ENCODE measurements around the gene PPFIA1. TPM values are rescaled to one million over a fixed set of nuclear protein-coding genes. Genes with fewer than 3 reads are reported as not detected.
A peak's percentile ranks its signal among the peaks of the same experiment; 100 is the strongest.

The PPFIA1 gene
- total RNA-seq, 1 donor from 2014 or later = 52.3 TPM

DNA sequence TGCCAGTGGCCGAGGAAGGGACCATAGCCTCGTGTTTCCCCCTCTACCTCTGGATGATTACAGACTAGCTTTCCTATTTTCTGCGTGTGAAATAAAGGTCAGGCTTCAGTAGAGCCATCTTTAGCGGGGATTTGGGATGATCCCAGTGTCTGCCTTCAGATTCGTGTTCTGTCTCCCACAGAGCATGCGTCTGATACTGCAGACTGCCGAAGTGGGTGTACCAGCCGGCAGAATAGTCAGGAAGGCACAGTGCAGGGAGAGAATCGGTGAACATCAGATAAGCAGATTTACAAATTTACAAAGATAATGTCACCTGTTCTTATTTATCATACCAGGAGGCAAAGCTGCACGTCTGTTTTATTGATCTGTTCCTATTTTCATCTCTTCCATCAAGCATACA is 138.9 kb downstream of the PPFIA1 start:
- no peak overlapping the region for H3K27ac Mint-ChIP-seq (ENCODE audit: unreplicated experiment)
- H3K4me3 Mint-ChIP-seq (ENCODE audit: unreplicated experiment) = peak overlapping the region; percentile 80
- TF ChIP-seq, protein P1, sequence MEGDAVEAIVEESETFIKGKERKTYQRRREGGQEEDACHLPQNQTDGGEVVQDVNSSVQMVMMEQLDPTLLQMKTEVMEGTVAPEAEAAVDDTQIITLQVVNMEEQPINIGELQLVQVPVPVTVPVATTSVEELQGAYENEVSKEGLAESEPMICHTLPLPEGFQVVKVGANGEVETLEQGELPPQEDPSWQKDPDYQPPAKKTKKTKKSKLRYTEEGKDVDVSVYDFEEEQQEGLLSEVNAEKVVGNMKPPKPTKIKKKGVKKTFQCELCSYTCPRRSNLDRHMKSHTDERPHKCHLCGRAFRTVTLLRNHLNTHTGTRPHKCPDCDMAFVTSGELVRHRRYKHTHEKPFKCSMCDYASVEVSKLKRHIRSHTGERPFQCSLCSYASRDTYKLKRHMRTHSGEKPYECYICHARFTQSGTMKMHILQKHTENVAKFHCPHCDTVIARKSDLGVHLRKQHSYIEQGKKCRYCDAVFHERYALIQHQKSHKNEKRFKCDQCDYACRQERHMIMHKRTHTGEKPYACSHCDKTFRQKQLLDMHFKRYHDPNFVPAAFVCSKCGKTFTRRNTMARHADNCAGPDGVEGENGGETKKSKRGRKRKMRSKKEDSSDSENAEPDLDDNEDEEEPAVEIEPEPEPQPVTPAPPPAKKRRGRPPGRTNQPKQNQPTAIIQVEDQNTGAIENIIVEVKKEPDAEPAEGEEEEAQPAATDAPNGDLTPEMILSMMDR (IDR thresholded peaks at IDR 0.05; ENCODE audit: unreplicated experiment) = no peak
- H3K9me3 Mint-ChIP-seq (ENCODE audit: unreplicated experiment) = no peaks in the 10 kb centered on the region
- peaks cover 21% of the 10 kb centered on the region for H3K4me1 Mint-ChIP-seq (ENCODE audit: unreplicated experiment)
- no peak for DNase-seq (ENCODE audit: low spot score)
- no peaks in the 10 kb centered on the region for H3K27me3 Mint-ChIP-seq (ENCODE audit: unreplicated experiment)
- peaks cover 54% of the 10 kb centered on the region for H3K36me3 Mint-ChIP-seq (ENCODE audit: low read depth, unreplicated experiment)

DNA sequence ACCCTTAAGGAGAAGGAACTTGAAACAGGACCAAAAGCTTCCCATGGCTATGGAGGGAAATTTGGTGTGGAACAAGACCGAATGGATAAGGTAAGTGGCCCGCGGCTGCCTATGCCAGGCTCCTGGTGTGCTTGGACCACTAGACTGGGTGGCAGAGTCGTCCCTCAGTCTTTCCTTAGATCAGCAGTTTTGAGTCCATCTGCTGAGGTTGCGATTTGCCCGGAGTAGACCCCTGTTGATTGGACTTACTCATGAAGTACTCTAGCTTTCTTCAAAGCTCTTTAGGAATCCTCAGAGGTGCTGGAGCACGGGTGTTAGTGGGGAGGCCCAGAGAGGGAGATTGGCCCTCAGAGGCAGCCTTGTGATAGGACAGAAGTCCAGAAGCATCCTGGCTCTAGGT is 139.4 kb downstream of the PPFIA1 start:
- H3K27ac Mint-ChIP-seq (ENCODE audit: unreplicated experiment) = no peak overlapping the region
- TF ChIP-seq, protein P1 (IDR thresholded peaks at IDR 0.05; ENCODE audit: unreplicated experiment) = no peak
- peaks cover 21% of the 10 kb centered on the region for H3K4me1 Mint-ChIP-seq (ENCODE audit: unreplicated experiment)
- peaks cover 59% of the 10 kb centered on the region for H3K36me3 Mint-ChIP-seq (ENCODE audit: low read depth, unreplicated experiment)
- DNase-seq (ENCODE audit: low spot score) = no peak
- H3K27me3 Mint-ChIP-seq (ENCODE audit: unreplicated experiment) = no peaks in the 10 kb centered on the region
- no peaks in the 10 kb centered on the region for H3K9me3 Mint-ChIP-seq (ENCODE audit: unreplicated experiment)
- H3K4me3 Mint-ChIP-seq (ENCODE audit: unreplicated experiment) = peak overlapping the region; percentile 80

DNA sequence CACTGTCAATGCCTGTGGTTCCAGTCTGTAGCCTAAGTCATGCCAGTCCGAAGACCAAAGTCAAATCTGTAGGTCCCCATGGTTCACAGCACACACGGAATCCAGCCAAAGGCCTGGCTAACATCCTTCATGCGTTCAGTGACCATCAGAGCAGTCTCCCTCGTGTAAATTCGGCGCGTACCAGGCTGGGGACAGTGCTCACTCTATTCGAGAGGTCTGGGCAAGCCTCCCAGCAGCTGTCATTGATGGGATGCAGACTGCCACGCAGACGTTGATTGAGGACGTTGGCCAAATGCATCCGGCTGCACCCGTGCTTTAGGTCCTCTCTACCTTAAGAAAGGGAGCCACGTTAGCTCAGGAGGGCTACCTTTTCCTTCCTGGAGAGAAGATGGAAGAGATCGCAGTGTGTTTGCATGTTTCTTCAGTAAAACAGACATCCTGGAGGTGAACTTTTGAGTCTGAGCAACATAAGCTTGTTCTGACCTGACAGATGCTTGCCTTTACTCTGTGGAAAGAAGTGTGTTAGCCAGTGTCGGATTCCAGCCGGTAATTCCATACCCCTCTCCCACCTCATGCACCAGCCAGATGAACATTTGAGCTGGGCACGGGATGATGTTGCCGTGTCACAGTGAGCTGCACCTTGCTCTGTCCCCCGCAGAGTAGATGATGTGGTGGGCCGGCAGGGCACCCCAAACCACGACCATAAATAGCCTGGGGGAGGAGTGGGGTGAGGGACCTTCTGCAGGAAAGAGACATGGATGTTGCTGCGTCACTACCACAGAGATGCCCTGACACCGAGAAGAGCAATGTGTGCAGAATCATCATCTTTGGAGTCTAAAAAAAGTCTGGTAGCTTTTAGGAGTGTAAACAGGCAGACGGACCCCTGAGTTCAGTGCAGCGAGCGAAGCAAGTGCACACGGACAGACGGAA is 140.1 kb downstream of the PPFIA1 start:
- TF ChIP-seq, protein P1 (IDR thresholded peaks at IDR 0.05; ENCODE audit: unreplicated experiment) = no peak
- no peaks in the 10 kb centered on the region for H3K27me3 Mint-ChIP-seq (ENCODE audit: unreplicated experiment)
- H3K27ac Mint-ChIP-seq (ENCODE audit: unreplicated experiment) = no peak overlapping the region

DNA sequence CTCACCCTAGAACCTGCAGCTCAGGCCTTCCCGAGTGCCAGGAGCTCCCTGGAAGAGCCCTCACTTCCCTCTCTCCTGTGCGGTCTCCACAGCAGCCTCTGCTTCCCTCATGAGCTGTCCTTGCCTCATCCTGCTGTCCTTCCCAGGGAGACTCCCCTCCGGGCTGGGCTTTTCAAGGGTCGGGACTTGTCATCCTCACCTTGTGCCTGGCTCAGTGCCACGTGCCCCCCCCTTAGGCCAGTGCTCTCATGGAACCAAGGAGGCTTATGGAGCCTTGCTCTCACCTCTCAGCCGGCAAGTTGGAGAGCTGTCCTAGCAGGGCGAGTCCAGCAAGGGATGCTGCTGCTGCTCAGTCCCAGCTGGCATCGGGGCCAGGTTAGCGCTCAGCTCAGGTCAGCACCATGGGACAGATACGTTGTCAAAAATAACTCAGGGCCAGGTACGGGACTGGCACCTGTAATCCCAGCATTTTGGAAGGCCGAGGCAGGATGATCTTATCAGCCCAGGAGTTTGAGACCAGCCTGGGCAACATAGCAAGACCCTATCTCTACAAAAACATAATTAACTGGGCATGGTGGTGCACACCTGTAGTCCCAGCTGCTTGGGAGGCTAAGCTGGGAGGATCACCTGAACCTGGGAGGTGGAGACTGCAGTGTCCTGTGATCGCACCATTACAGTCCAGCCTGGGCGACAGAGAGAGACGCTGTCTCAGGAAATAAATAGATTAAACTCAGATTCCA is 141.4 kb downstream of the PPFIA1 start:
- no peak for DNase-seq (ENCODE audit: low spot score)

More for the DNA sequence above, 140.1 kb downstream of the PPFIA1 start:
- peaks cover 65% of the 10 kb centered on the region for H3K36me3 Mint-ChIP-seq (ENCODE audit: low read depth, unreplicated experiment)
- peaks cover 16% of the 10 kb centered on the region for H3K4me1 Mint-ChIP-seq (ENCODE audit: unreplicated experiment)
- peak overlapping the region; percentile 80 for H3K4me3 Mint-ChIP-seq (ENCODE audit: unreplicated experiment)
- H3K9me3 Mint-ChIP-seq (ENCODE audit: unreplicated experiment) = no peaks in the 10 kb centered on the region
- no peak for DNase-seq (ENCODE audit: low spot score)

More for the DNA sequence above, 141.4 kb downstream of the PPFIA1 start:
- Mint-ChIP-seq H3K4me3 (ENCODE audit: unreplicated experiment) (peak overlapping the region; percentile 53), H3K4me1 (ENCODE audit: unreplicated experiment) (peaks cover 8% of the 10 kb centered on the region), H3K27me3 (ENCODE audit: unreplicated experiment) (no peaks in the 10 kb centered on the region), H3K36me3 (ENCODE audit: low read depth, unreplicated experiment) (peaks cover 77% of the 10 kb centered on the region), H3K27ac (ENCODE audit: unreplicated experiment) (peak overlapping the region; percentile 59), H3K9me3 (ENCODE audit: unreplicated experiment) (no peaks in the 10 kb centered on the region)
- TF ChIP-seq, protein P1 (IDR thresholded peaks at IDR 0.05; ENCODE audit: unreplicated experiment) = no peak

All from endothelial cell (in vitro differentiated cells).